Measurements from ENCODE around the gene LARP6. TPM values are rescaled to one million over a fixed set of nuclear protein-coding genes. Genes with fewer than 3 reads are reported as not detected.
A peak's percentile ranks its signal among the peaks of the same experiment; 100 is the strongest.

Gene LARP6
- total and polyA plus RNA-seq, 5 donors from 2014 or later, result not detected

DNA sequence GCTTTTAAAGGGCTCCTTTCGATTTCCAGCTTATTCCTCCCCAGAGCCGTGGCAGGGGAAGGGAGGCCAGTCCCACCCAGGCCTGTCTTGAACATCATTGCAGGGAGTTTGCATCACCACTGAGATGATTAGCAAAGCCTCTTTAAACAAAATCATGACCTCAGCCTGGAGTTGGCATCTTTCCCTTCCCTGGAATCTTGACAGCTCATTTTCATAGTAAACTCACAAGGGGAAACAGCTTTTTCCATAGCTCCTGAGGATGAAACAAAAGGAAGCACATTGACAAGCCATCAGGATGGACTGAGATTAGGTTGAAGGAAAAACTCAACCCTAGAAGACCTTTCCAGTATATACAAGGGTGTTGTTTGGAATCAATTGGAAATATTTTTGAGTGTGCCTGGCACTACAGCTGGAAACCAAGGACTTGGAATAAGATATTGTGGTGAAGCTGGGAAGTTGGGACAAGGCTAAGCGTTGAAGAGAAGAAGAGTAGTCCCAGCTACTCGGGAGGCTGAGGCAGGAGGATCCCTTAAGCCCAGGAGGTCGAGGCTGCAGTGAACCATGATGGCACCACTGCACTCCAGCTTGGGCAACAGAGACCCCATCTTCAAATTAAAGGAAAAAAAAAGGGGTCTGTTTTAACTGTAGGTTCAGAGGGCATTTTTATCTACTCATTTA is 3.1 kb upstream of the LARP6 start:
- Histone ChIP-seq H3K9me3 (ENCODE audit: control insufficient read depth in 2 of 2, low read length in 2 of 2) (no peaks in the 10 kb centered on the region), H3K27me3 (ENCODE audit: control insufficient read depth, insufficient read depth, low read length) (peaks cover 7% of the 10 kb centered on the region), H3K4me3 (ENCODE audit: low read depth, low read length) (no peak overlapping the region), H3K27ac (ENCODE audit: insufficient read depth, low read length, poor library complexity, severe bottlenecking) (no peak overlapping the region), H3K36me3 (ENCODE audit: control insufficient read depth, insufficient read depth, low read length) (no peaks in the 10 kb centered on the region), H3K4me1 (ENCODE audit: control insufficient read depth, insufficient read depth, low read length, poor library complexity, severe bottlenecking) (no peaks in the 10 kb centered on the region)
- Mint-ChIP-seq H3K27me3 (peaks cover 53% of the 10 kb centered on the region), H3K27ac (no peak overlapping the region), H3K36me3 (no peaks in the 10 kb centered on the region), H3K4me3 (no peak overlapping the region), H3K9me3 (peaks cover 0 to 4% (median 0%) of the 10 kb centered on the region in 7 donors), H3K4me1 (peaks cover 0 to 10% (median 3%) of the 10 kb centered on the region in 4 donors)
- DNase-seq (no peak), ATAC-seq (ENCODE audit: low read depth in 2 of 2) (no peak)

DNA sequence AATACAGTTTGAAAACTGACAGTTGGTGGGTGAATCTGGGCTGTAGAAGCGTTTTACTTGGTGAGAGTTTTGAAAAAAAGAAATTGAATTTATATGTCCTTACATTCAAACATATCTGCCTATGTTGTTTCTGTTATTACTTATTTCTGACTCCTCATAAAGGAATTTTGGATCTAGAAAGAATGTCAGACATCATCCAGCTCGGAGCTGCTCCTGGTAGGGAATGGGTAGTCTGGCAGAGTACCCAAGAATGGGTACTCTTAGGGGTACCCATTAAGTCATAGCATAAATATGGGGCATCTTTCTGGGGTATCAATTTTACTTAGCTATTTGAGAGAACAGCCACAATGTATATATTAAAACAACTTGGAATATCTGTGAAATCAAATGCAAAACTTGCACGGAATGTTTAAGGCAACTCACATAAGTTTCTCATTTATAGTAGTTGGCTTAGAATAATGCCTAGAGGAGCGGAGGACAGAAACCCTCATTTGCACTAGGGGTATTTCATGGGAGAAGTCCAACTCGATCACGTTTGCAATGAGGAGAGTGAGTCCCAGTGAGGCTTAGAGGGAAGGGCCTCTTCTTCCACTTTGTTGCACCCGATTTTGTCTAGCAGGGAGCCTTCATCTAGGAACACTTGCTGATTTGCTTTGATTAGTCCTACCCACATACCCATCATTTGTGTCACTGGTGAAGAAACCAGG is 2.4 kb upstream of the LARP6 start:
- H3K36me3 ChIP-seq (ENCODE audit: control insufficient read depth, insufficient read depth, low read length), result no peaks in the 10 kb centered on the region
- Mint-ChIP-seq H3K27ac (no peak overlapping the region), H3K4me1 (peaks cover 0 to 10% (median 3%) of the 10 kb centered on the region in 4 donors), H3K36me3 (no peaks in the 10 kb centered on the region), H3K4me3 (no peak overlapping the region), H3K9me3 (peaks cover 0 to 4% (median 0%) of the 10 kb centered on the region in 7 donors), H3K27me3 (peaks cover 58% of the 10 kb centered on the region)
- no peak overlapping the region for H3K4me3 ChIP-seq (ENCODE audit: low read depth, low read length)
- no peaks in the 10 kb centered on the region for H3K9me3 ChIP-seq (ENCODE audit: control insufficient read depth in 2 of 2, low read length in 2 of 2)
- H3K27ac ChIP-seq (ENCODE audit: insufficient read depth, low read length, poor library complexity, severe bottlenecking), result no peak overlapping the region
- DNase-seq (no peak), ATAC-seq (ENCODE audit: low read depth in 2 of 2) (no peak)
- H3K4me1 ChIP-seq (ENCODE audit: control insufficient read depth, insufficient read depth, low read length, poor library complexity, severe bottlenecking), result no peaks in the 10 kb centered on the region
- peaks cover 14% of the 10 kb centered on the region for H3K27me3 ChIP-seq (ENCODE audit: control insufficient read depth, insufficient read depth, low read length)

DNA sequence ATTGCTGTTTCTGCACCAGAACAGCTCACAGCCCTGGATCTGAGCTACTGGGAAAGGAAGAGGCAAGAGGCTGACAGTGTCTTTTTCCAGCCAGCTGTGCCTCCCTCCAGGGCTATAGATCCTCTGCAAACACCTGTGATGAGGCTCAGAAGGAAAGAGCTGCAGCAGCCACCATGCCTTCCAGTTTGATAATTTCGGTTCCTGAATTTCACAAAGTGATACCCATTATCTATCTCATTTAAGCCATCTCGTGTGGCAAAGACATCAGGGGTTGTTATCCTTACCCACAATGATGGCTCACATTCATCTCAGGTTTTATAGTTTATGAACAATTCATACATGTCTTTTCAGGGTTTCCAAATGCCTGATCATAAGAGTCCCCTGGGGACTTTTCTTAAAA is 1.8 kb upstream of the LARP6 start:
- Histone ChIP-seq H3K27me3 (ENCODE audit: control insufficient read depth, insufficient read depth, low read length) (peaks cover 15% of the 10 kb centered on the region), H3K4me3 (ENCODE audit: low read depth, low read length) (no peak overlapping the region), H3K9me3 (ENCODE audit: control insufficient read depth in 2 of 2, low read length in 2 of 2) (no peaks in the 10 kb centered on the region), H3K27ac (ENCODE audit: insufficient read depth, low read length, poor library complexity, severe bottlenecking) (no peak overlapping the region), H3K4me1 (ENCODE audit: control insufficient read depth, insufficient read depth, low read length, poor library complexity, severe bottlenecking) (no peaks in the 10 kb centered on the region), H3K36me3 (ENCODE audit: control insufficient read depth, insufficient read depth, low read length) (no peaks in the 10 kb centered on the region)
- DNase-seq, result no peak
- H3K36me3 Mint-ChIP-seq, result no peaks in the 10 kb centered on the region
- no peak for ATAC-seq (ENCODE audit: low read depth in 2 of 2)
- no peak overlapping the region for H3K4me3 Mint-ChIP-seq
- no peak overlapping the region for H3K27ac Mint-ChIP-seq
- H3K27me3 Mint-ChIP-seq, result peaks cover 64% of the 10 kb centered on the region
- peaks cover 0 to 4% (median 0%) of the 10 kb centered on the region in 7 donors for H3K9me3 Mint-ChIP-seq
- peaks cover 0 to 10% (median 3%) of the 10 kb centered on the region in 4 donors for H3K4me1 Mint-ChIP-seq

DNA sequence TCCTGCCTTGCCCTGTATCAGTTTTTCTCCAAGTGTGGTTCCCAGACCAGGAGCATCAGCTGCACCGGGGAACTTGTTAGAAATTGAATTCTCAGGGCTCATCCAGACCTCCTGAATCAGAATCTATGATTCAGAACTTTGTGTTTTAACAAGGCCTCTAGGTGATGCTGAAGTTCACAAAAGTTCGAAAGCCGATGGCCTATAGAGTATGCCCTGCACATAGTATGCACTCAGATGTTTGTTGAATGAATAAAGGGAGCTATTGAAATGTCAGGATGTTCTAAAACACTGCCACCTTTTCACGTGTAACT is 664 bp upstream of the LARP6 start:
- H3K4me3 Mint-ChIP-seq, result peak overlapping the region in 3 of 4 donors; percentile 61 to 78 (median 77)
- Histone ChIP-seq H3K4me3 (ENCODE audit: low read depth, low read length) (no peak overlapping the region), H3K27me3 (ENCODE audit: control insufficient read depth, insufficient read depth, low read length) (peaks cover 19% of the 10 kb centered on the region), H3K4me1 (ENCODE audit: control insufficient read depth, insufficient read depth, low read length, poor library complexity, severe bottlenecking) (no peaks in the 10 kb centered on the region), H3K27ac (ENCODE audit: insufficient read depth, low read length, poor library complexity, severe bottlenecking) (no peak overlapping the region), H3K9me3 (ENCODE audit: control insufficient read depth in 2 of 2, low read length in 2 of 2) (no peaks in the 10 kb centered on the region), H3K36me3 (ENCODE audit: control insufficient read depth, insufficient read depth, low read length) (no peaks in the 10 kb centered on the region)
- no peak overlapping the region for H3K27ac Mint-ChIP-seq
- H3K27me3 Mint-ChIP-seq, result peaks cover 75% of the 10 kb centered on the region
- peaks cover 0 to 10% (median 3%) of the 10 kb centered on the region in 4 donors for H3K4me1 Mint-ChIP-seq
- peaks cover 0 to 4% (median 0%) of the 10 kb centered on the region in 7 donors for H3K9me3 Mint-ChIP-seq
- ATAC-seq (ENCODE audit: low read depth in 2 of 2), result no peak
- no peak for DNase-seq
- no peaks in the 10 kb centered on the region for H3K36me3 Mint-ChIP-seq

DNA sequence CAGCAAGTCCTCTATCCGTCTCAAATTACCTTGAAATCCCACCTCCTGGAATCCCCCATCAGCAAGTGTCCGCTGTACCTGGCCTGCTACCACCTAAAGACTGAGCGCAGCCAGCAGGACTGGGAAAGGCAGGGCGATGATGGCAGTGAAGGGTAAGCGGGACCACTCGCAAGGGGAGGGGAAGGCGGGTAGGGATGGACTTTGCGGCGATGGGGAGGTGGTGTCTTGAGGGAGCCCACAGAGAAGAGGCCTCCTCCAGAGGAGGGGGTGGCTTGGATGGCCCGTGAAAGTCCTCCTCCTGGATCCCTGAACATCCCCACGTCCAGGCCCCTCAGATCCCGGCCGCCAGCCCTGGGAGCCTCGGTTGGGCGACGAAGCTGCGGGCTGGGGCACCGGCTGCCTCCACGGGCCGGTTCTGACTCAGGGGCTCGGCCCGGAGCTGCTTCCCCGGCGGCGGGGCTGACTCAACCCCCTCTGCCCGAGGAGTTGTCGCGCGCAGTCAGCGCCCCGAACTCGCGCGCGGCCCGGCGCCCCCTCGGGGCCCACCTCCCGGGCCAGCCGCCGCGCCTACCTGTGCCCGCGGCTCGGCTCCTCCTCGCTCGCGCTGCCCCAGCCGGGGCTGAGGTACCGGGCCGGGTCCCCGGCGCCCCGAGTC is 512 bp downstream of the LARP6 start:
- Mint-ChIP-seq H3K4me1 (peaks cover 0 to 10% (median 3%) of the 10 kb centered on the region in 4 donors), H3K4me3 (peak overlapping the region in 3 of 4 donors; percentile 39 to 76 (median 52)), H3K27me3 (peaks cover 82% of the 10 kb centered on the region), H3K9me3 (peaks cover 0 to 4% (median 0%) of the 10 kb centered on the region in 7 donors), H3K27ac (no peak overlapping the region), H3K36me3 (no peaks in the 10 kb centered on the region)
- peaks cover 19% of the 10 kb centered on the region for H3K27me3 ChIP-seq (ENCODE audit: control insufficient read depth, insufficient read depth, low read length)
- H3K4me1 ChIP-seq (ENCODE audit: control insufficient read depth, insufficient read depth, low read length, poor library complexity, severe bottlenecking), result no peaks in the 10 kb centered on the region
- no peak for ATAC-seq (ENCODE audit: low read depth in 2 of 2)
- no peaks in the 10 kb centered on the region for H3K36me3 ChIP-seq (ENCODE audit: control insufficient read depth, insufficient read depth, low read length)
- no peaks in the 10 kb centered on the region for H3K9me3 ChIP-seq (ENCODE audit: control insufficient read depth in 2 of 2, low read length in 2 of 2)
- no peak overlapping the region for H3K27ac ChIP-seq (ENCODE audit: insufficient read depth, low read length, poor library complexity, severe bottlenecking)
- DNase-seq, result no peak
- no peak overlapping the region for H3K4me3 ChIP-seq (ENCODE audit: low read depth, low read length)

DNA sequence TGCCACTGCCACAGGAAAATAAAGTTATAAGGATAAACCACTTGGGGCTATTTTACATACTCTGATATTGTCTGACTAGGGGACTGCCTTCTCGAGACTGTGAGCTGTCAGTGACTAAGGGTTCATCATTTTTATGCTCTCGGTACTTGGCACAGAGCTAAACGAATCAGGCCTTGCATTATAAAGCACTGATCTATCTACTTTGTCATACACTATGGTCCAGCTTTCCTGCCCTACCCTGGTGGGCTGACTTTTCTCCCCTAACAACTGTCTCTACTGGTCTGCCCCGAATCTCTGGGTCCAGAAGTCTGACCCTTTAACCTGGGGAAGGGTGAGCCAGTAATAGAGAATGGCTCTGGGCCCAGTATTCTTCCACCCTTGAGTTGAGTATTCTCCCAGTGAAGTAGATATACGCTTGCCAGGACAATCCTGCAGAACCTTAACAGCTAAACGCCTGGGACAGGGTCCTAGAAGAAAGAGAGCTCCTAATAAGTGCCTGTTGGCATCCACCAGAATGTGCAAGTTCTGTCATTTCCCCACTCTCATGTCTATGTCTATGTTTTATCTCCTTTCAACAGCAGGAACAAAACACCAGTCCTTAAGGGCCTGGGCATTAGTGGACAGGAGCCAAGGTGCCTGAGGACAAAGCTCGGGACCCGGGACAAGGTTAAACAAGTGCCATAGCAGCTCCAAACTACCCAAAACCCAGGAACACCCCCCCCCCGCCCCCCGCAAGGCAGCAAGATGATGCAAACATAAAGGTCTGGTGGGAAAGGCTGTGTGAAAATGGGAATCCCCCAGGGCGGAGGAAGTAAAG is 1.2 kb downstream of the LARP6 start:
- H3K36me3 ChIP-seq (ENCODE audit: control insufficient read depth, insufficient read depth, low read length), result no peaks in the 10 kb centered on the region
- no peaks in the 10 kb centered on the region for H3K9me3 ChIP-seq (ENCODE audit: control insufficient read depth in 2 of 2, low read length in 2 of 2)
- peaks cover 19% of the 10 kb centered on the region for H3K27me3 ChIP-seq (ENCODE audit: control insufficient read depth, insufficient read depth, low read length)
- Mint-ChIP-seq H3K27me3 (peaks cover 83% of the 10 kb centered on the region), H3K27ac (no peak overlapping the region), H3K36me3 (no peaks in the 10 kb centered on the region), H3K9me3 (peaks cover 0 to 4% (median 0%) of the 10 kb centered on the region in 7 donors), H3K4me3 (peak overlapping the region in 3 of 4 donors; percentile 39 to 76 (median 52)), H3K4me1 (peaks cover 0 to 10% (median 3%) of the 10 kb centered on the region in 4 donors)
- H3K27ac ChIP-seq (ENCODE audit: insufficient read depth, low read length, poor library complexity, severe bottlenecking), result no peak overlapping the region
- DNase-seq (no peak), ATAC-seq (ENCODE audit: low read depth in 2 of 2) (no peak)
- H3K4me3 ChIP-seq (ENCODE audit: low read depth, low read length), result no peak overlapping the region
- no peaks in the 10 kb centered on the region for H3K4me1 ChIP-seq (ENCODE audit: control insufficient read depth, insufficient read depth, low read length, poor library complexity, severe bottlenecking)

DNA sequence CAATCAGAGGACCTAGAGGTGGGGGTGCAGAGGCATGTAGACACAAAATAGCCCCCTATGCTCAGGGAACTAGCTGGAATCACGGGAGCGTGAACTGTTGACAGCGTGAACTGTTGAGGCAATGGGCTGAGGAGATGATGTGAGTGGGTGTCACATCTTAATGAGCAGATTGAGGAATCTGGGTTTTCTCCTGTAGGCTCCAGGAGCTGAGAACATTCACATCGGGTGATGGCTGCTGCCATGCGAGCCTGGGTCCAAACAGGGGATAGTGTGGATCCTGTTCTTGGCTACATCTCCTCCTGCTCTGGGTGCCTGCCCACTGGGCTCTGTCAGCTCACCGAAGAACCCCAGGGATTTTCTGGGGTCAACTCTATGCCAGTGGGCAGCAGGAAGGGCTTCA is 2.1 kb downstream of the LARP6 start:
- Histone ChIP-seq H3K36me3 (ENCODE audit: control insufficient read depth, insufficient read depth, low read length) (no peaks in the 10 kb centered on the region), H3K27me3 (ENCODE audit: control insufficient read depth, insufficient read depth, low read length) (peaks cover 19% of the 10 kb centered on the region), H3K9me3 (ENCODE audit: control insufficient read depth in 2 of 2, low read length in 2 of 2) (no peaks in the 10 kb centered on the region), H3K4me1 (ENCODE audit: control insufficient read depth, insufficient read depth, low read length, poor library complexity, severe bottlenecking) (no peaks in the 10 kb centered on the region), H3K4me3 (ENCODE audit: low read depth, low read length) (no peak overlapping the region), H3K27ac (ENCODE audit: insufficient read depth, low read length, poor library complexity, severe bottlenecking) (no peak overlapping the region)
- Mint-ChIP-seq H3K27me3 (peaks cover 78% of the 10 kb centered on the region), H3K9me3 (peaks cover 0 to 4% (median 0%) of the 10 kb centered on the region in 7 donors), H3K36me3 (no peaks in the 10 kb centered on the region), H3K27ac (no peak overlapping the region), H3K4me3 (no peak overlapping the region), H3K4me1 (peaks cover 0 to 10% (median 3%) of the 10 kb centered on the region in 4 donors)
- DNase-seq, result no peak
- no peak for ATAC-seq (ENCODE audit: low read depth in 2 of 2)
